GM12892 (cell line): Measurements from ENCODE around the gene RAB37.

Source experiments
- POLR2A ChIP-seq: IDR thresholded peaks from 2 replicates; pipeline ENCODE4 v1.6.1; 2011; ENCODE audit warnings: low read depth, low read length, control low read depth
- POLR2AphosphoS5 ChIP-seq: IDR thresholded peaks from 2 replicates; pipeline ENCODE4 v1.6.1; 2011; ENCODE audit warnings: low read depth, low read length, control low read depth

DNA sequence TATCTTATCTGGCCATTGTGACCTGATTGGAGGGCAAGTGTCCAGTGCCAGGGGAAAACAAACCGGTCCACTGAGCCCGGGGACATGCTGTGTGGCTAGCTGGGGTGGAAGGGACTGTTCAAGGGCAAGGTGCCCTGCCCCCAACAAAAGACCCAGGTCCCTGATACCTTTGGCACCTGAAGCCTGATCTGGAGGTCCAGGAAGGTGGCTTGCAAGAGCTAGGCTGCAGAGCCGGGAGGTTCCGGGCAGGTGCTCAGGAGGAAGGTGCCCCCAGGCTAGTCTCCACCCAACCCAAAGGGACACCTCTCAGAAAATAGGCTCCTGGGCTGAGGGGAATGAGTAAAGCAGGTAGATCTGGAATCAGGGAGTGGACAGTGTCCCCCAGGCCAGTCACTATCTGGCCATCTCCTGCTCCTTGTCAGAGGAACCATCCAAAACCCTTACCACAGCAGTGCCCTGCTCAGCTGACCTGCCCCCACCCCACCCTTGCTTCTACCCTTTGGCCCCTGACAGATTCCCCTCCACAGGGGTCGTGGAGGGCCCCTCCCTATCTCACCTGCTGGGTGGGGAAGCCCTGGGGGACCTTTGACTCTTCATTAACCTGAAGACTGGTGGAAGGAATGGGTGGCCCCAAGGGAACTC is 32.9 kb downstream of the RAB37 start:
- no peak for TF ChIP-seq POLR2A
- TF ChIP-seq POLR2AphosphoS5: 0 out of 2 replicates have a peak, but pooled peaks have one; percentile 21
